ENCODE data around the gene EIF4A3.

The EIF4A3 gene

DNA sequence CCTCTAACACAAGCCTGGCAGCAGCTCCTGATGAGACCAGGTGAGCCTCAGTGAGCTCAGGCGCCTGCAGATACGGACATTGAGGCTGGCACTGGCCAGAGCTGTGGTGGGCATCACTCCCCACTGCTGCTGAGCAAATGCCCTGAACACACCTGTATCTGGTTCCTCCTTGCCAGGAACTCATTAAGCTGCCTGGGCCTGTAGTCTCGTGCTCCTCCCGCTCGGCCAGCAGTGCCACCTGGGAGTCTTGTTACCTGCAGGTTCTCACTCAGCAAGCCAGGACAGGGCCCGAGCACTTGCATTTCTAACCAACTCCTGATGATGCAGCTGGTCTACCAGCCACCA, 13.3 kb downstream of the EIF4A3 start:
- TF ChIP-seq ZNF274 (IDR thresholded peaks at IDR 0.05; ENCODE audit: low read depth, low read length), result no peak
- no peak overlapping the region for H3K4me3 ChIP-seq (ENCODE audit: low read length)

DNA sequence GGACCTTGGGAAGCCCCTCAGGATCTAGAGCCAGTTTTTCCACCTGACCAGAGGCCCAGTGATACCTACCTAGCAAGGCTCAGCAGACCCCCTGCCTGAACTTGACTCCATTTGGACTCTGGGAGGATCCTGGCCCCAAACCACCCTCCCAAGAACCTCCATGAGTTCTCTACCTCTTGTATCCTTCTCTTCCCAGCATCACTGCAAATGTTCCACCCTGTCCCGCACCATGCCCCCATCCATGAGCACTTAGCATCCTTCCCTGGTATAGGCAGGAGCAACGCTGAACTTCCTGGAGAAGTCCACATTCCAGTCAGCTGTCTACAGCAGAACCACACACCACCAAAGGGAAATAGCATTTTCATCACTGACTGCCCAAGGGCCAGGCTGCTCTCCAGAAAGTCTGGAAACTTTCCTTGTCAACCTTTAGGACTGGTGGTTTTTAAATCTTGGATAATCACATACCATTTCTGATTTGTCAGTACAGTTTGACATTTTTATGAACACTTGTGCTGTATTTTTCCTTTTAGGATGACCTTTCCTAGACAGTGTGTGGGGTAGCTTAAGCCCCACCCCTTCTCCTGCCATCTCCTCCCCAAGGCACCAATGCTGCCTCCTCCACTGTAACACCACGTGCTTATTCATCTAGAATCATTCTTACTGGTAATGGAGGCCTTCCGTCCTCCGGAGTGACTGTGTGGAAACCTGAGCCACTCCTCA, 13.9 kb downstream of the EIF4A3 start:
- H3K4me3 ChIP-seq (ENCODE audit: low read length), result no peak overlapping the region
- no peak for TF ChIP-seq ZNF274 (IDR thresholded peaks at IDR 0.05; ENCODE audit: low read depth, low read length)

DNA sequence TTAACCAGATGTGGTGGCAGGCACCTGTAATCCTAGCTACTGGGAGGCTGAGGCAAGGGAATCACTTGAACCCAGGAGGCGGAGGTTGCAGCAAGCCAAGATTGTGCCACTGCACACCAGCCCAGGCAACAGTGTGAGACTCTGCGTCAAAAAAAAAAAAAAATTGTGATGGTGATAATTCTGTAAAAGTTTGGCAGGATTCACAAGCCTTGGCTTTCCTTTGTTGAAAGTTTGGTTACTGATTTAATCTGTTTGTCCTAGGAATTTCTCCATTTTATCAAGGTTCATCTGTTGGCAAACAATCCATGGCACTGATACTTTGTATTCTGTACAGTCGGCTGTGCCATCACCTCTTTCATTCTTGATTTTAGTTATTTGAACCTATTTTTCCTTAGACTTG, 15.9 kb downstream of the EIF4A3 start:
- TF ChIP-seq ZNF274 (IDR thresholded peaks at IDR 0.05; ENCODE audit: low read depth, low read length), result no peak
- H3K4me3 ChIP-seq (ENCODE audit: low read length), result no peak overlapping the region

DNA sequence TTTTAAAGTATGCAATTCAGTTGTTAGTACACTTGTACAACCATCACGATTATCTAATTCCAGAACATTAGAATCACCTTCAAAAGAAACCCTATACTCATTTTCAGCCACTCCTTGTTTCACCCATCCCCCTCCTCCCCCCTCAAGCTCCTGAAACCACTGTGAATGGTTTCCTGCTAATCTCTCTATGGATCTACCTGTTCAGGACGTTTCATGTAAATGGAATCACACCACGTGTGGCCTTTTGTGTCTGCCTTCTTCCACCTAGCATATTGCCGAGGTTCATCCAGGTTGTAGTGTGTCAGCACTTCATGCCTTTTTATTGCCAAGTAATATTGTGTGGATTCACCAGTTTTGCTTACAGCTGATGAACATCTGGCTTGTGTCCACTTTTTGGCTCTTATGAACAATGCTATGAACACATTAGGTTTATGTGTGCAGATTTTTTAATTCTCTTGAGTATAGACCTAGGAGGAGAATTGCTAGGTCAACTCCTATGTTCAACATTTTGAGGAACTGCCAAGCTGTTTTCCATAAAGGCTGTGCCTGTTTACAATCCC, 17.8 kb downstream of the EIF4A3 start:
- no peak overlapping the region for H3K4me3 ChIP-seq (ENCODE audit: low read length)
- no peak for TF ChIP-seq ZNF274 (IDR thresholded peaks at IDR 0.05; ENCODE audit: low read depth, low read length)

DNA sequence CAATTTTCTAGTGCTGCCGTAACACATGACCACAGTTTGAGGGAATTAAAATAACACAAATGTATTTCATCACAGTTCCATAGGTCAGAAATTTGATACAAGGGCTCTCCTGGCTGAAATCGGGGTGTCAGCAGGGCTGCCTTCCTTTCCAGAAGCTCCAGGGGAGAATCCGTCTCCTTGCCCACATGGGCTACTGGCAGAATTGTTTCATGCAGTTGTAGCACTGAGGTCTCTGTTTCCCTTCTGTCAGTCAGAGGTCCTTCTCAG, 20.5 kb downstream of the EIF4A3 start:
- no peak overlapping the region for H3K4me3 ChIP-seq (ENCODE audit: low read length)
- TF ChIP-seq ZNF274 (IDR thresholded peaks at IDR 0.05; ENCODE audit: low read depth, low read length), result no peak

DNA sequence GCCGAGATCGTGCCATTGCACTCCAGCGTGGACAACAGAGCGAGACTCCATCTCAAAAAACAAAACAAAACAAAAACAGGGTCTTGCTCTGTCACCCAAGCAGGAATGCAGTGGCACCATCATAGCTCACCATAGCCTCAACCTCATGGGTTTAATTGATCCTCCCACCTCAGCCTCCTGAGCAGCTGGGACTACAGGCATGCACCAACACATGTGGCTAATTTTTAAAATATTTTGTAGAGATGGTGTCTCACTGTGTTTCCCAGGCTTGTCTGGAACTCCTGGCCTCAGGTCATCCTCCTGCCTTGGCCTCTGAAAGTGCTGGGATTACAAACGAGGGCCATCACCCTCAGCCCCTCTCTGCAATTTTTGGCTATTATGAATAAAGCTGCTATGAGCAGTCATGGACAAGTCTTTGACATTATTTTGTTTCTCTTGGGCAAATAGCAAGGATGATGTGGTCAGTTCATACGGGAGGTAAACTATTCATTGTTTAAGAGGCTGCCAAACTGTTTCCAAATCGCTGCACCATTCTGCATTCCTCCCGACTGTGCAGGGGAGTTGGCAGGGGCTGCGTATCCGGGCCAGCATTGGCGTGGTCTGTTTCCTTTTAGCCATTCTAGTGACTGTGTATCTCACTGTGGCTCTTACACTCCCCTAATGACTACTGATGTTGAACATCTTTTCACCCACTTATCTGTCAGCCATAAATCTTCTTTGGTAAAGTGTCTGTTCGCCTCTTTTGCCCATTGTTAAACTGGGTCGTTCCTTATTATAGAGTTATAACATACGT, 21.1 kb downstream of the EIF4A3 start:
- no peak for TF ChIP-seq ZNF274 (IDR thresholded peaks at IDR 0.05; ENCODE audit: low read depth, low read length)
- no peak overlapping the region for H3K4me3 ChIP-seq (ENCODE audit: low read length)

DNA sequence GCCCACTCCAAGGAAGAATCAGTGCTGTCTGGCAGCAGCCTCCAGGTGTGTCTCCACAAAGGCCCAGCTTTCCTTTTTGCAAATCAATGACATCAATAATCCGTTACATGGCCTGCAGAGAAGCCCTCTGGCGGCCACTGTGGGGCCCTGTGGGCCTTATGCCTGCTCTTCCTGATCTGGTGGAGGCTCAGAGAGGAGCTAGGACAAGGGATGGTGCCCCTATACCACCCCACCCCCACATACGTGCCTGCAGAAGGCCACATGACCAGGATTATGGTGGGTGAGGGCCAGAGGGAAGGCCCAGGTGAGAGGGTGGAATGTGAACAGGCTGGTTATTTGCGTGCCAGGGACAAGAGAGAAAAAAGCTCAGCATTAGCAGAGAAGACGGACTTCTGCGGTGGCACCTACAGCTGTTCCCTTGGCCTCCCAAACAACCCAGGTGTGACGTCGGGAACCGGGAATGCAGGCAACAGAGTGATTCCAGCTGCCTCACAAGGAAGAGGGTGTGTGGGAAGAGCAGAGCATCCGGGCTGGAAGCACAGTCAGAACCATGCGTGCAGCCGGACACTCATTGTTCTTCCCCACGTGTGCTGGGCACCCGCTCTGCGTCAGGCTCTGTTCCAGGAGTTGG, 22.5 kb downstream of the EIF4A3 start:
- H3K4me3 ChIP-seq (ENCODE audit: low read length), result no peak overlapping the region
- no peak for TF ChIP-seq ZNF274 (IDR thresholded peaks at IDR 0.05; ENCODE audit: low read depth, low read length)

DNA sequence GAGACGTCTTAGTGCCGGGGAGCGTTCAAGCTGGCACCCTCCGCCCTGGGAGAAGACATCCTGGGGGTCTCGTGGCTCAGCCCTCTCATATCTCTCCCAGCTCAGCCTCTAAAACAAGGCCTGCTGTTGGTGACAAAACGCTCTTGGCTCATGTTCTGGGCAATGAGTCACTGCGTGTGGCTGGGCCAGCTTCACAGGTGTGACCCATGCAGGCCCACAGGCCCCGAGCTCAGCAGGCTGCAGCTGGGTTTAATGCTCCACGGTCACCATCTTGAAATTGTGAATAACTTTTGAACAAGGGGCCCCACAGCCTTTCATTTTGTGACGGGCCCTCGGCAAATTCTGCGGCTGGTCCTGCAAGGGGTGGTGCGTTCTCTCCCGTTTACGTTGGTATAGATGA, 23.1 kb downstream of the EIF4A3 start:
- no peak for TF ChIP-seq ZNF274 (IDR thresholded peaks at IDR 0.05; ENCODE audit: low read depth, low read length)
- no peak overlapping the region for H3K4me3 ChIP-seq (ENCODE audit: low read length)

DNA sequence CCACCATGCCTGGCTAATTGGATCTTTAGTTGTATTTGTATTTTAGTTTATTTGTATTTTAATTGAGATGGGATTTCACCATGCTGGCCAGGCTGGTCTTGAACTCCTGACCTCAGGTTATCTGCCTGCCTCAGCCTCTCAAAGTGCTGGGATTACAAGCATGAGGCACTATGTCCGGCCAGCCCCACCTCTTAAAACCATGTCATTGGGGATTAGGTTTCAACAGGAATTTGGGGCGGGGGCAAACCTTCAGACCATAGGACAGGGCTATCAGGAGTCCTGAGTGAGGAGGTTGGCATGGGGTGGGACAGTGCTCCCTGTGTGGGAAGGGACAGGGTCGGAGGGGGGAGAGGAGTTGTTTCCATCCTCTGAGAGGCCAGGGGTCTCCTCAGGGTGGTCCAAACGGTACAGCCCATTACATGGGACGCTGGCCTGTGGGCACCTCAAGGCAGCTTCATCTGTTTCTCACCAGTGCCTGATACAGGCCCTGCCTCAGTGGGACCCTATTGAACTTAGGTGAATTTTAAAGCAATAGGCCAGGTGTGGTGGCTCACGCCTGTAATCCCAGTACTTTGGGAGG, 23.9 kb downstream of the EIF4A3 start:
- no peak for TF ChIP-seq ZNF274 (IDR thresholded peaks at IDR 0.05; ENCODE audit: low read depth, low read length)

DNA sequence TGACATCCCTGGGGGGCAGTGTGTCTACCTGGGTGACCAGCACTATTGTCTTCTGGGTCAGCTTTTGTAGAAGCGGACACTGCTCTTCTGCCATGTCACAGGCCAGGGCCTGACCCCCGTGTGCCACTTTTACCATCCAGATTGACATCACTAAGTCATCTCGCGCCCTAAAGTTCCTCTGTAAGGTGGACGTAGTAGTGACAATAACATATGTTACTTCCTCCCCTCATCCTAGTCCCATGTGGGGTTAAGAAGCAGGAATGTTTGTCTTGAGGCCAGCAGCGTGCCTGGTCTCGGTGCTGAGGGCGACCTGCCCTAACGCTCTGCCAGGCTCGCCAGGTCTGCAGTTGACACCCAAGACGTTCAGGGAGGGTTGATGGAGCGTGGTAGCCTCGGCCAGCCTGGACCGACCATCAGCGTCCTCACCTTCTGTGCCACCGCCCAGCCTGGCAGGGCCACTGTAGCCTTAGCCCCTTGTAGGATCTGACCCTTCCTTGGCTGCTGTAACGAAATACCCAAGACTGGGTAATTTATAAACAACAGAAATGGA, 24.8 kb downstream of the EIF4A3 start:
- no peak overlapping the region for H3K4me3 ChIP-seq (ENCODE audit: low read length)
- no peak for TF ChIP-seq ZNF274 (IDR thresholded peaks at IDR 0.05; ENCODE audit: low read depth, low read length)

More for the DNA sequence above, 23.9 kb downstream of the EIF4A3 start:
- H3K4me3 ChIP-seq (ENCODE audit: low read length), result no peak overlapping the region

DNA sequence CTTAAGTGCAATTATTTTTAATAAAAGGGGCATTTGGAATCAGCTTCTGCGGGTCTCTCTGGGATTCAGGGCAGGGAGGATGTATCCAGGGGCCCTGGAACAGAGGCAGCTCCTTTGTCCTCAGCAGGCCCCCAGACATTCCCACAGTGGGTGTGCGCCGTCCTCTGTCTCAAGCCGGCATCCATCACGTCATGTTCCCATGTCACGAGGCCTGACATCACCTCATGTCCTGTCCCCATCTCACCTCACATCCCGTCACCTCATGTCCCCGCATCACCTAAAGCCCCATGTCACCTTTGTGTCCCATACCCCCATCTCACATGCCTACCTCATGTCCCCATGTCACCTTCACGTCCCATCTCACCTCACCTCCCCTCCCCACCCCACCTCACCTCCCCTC, 27.1 kb downstream of the EIF4A3 start:
- no peak overlapping the region for H3K4me3 ChIP-seq (ENCODE audit: low read length)
- no peak for TF ChIP-seq ZNF274 (IDR thresholded peaks at IDR 0.05; ENCODE audit: low read depth, low read length)

DNA sequence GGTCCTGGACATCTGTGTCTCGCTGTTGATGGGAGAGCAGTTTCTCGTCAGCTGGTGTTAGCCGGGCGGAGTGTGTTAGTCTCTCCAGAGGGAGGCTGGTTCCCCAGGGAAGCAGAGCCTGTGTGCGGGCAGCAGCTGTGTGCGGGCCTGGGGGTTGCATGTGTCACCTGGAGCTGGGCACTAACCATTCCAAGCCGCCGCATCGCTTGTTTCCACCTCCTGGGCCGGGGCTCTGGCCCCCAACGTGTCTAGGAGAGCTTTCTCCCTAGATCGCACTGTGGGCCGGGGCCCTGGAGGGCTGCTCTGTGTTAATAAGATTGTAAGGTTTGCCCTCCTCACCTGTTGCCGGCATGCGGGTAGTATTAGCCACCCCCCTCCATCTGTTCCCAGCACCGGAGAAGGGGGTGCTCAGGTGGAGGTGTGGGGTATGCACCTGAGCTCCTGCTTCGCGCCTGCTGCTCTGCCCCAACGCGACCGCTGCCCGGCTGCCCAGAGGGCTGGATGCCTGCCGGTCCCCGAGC, 27.6 kb downstream of the EIF4A3 start:
- TF ChIP-seq ZNF274 (IDR thresholded peaks at IDR 0.05; ENCODE audit: low read depth, low read length), result no peak
- H3K4me3 ChIP-seq (ENCODE audit: low read length), result no peak overlapping the region

DNA sequence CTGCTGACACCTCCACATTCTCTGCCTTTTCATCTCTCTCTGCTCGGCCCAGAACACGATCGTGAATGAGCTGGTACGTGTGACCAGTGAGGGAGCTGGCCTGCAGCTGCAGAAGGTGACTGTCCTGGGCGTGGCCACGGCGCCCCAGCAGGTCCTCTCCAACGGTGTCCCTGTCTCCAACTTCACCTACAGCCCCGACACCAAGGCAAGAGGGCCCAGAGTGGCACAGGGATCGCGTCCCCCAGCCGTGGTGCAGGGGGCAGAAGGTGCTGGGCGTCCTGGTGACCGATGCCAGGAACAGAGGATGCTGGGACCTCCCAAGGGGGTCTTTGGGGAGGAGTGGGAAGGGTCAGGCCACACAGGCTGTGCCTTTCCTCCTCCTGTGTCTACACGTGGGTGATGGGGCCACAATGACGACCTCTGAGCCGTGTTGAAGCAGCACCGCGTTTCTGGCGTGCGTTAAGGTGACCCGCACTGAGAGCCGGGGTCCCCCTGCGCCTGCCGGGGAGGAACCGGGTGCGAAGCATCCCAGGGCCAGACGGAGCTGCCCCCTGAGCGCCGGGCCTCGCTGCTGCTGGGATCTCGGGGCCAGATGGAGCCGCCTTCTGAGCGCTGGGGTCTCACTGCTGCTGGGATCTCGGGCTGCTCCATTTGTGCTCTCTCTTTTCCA, 28.2 kb downstream of the EIF4A3 start:
- no peak for TF ChIP-seq ZNF274 (IDR thresholded peaks at IDR 0.05; ENCODE audit: low read depth, low read length)

More for the DNA sequence above, 28.2 kb downstream of the EIF4A3 start:
- no peak overlapping the region for H3K4me3 ChIP-seq (ENCODE audit: low read length)
